HepG2 (cell line): ENCODE data around the gene ASTN2. TPM values are rescaled to one million over a fixed set of nuclear protein-coding genes. Genes with fewer than 3 reads are reported as not detected.

Experiments used
- ATAC-seq: fragments of 200-7000 bp; cut with Tn5 transposase; 3 replicates; pipeline ENCODE4 v1.9.1; 2020; ENCODE audit warnings: mild to moderate bottlenecking, moderate library complexity
- BruUV-seq: library from RNA; stranded (reverse); fragments of 400-500 nt; replicated peaks from 2 replicates; lab custom pipeline; 2021; lab: Mats Ljungman, UMichigan
- CTCF ChIA-PET: fragments of 300-600 bp; formaldehyde crosslinking; extraction: SDS; loops from one replicate; lab custom pipeline; 2021; ENCODE audit warnings: low total read pairs, inconsistent platforms, low intra/inter-chr PET ratio; lab: Yijun Ruan, JAX
- POLR2A ChIA-PET: fragments of 350-600 bp; sonication (Branson Sonifier 250); formaldehyde crosslinking; loops from one replicate; lab custom pipeline; 2020; ENCODE audit warnings: antibody characterized with exemption, inconsistent platforms; lab: Yijun Ruan, JAX
- DNase-seq: peaks from one replicate; pipeline ENCODE4 v3.0.0-alpha.2; 2015; ENCODE audit warnings: low spot score
- FAIRE-seq: peaks from 3 replicates; lab custom pipeline; 2011; peaks lifted over from hg19 to GRCh38; lab: Jason Lieb, UNC
- H2AFZ ChIP-seq: one replicate; pipeline ENCODE4 v1.6.1; 2011; ENCODE audit warnings: low read length, inconsistent platforms
- H3K27ac ChIP-seq: fragments of 300-600 bp; 3 replicates; pipeline ENCODE4 v1.8.0; 2011; ENCODE audit warnings: mixed run types, mild to moderate bottlenecking, mixed read lengths, low read length, inconsistent platforms; ENCODE audit not compliant: insufficient read depth; ENCODE audit errors: extremely low read length
- H3K27me3 ChIP-seq, 2 experiments: fragments of 200-600 bp in 1 of 2; 2 replicates in 1 of 2; 3 replicates in 1 of 2; pipeline versions ENCODE4 v1.6.0 to v1.8.0; 2011; ENCODE audit warnings: low read length in 2 of 2, mild to moderate bottlenecking in 2 of 2, moderate library complexity in 2 of 2, inconsistent platforms in 1 of 2; ENCODE audit not compliant: insufficient read depth in 2 of 2, control insufficient read depth in 1 of 2
- H3K36me3 ChIP-seq, 2 experiments: fragments of 200-600 bp in 1 of 2; replicated peaks in 1 of 2; 2 replicates in 1 of 2; 3 replicates in 1 of 2; pipeline versions ENCODE4 v1.5.1 to v1.8.0; 2011; ENCODE audit warnings: low read length in 2 of 2, inconsistent platforms in 1 of 2; ENCODE audit not compliant: insufficient read depth in 2 of 2, control insufficient read depth in 1 of 2
- H3K4me1 ChIP-seq: 2 replicates; pipeline ENCODE4 v1.5.1; 2012; ENCODE audit warnings: low read length, inconsistent platforms; ENCODE audit not compliant: insufficient read depth
- H3K4me2 ChIP-seq: 2 replicates; pipeline ENCODE4 v1.6.0; 2011; ENCODE audit warnings: low read depth, low read length, inconsistent platforms
- H3K4me3 ChIP-seq, 3 experiments: fragments of 200-600 bp in 1 of 3; sonication (generic), shearing (Covaris generic) in 1 of 3; replicated peaks in 1 of 3; 2 replicates each; pipeline ENCODE4 v1.5.1; 2011 to 2016; ENCODE audit warnings: low read length in 3 of 3, inconsistent platforms in 2 of 3, low read depth in 2 of 3, mild to moderate bottlenecking in 2 of 3, control low read depth in 1 of 3, mixed read lengths in 1 of 3; ENCODE audit not compliant: insufficient read depth in 1 of 3
- H3K79me2 ChIP-seq: one replicate; pipeline ENCODE4 v1.6.1; 2011; ENCODE audit warnings: low read length, inconsistent platforms; ENCODE audit not compliant: insufficient read depth
- H3K9ac ChIP-seq: 2 replicates; pipeline ENCODE4 v1.6.0; 2011; ENCODE audit warnings: mild to moderate bottlenecking, low read depth, low read length, inconsistent platforms; ENCODE audit not compliant: insufficient read depth
- H3K9me3 ChIP-seq: 2 replicates; pipeline ENCODE4 v1.5.1; 2012; ENCODE audit warnings: mild to moderate bottlenecking, low read length
- H4K20me1 ChIP-seq: 2 replicates; pipeline ENCODE4 v1.6.0; 2011; ENCODE audit warnings: inconsistent platforms, mild to moderate bottlenecking, low read length, moderate library complexity; ENCODE audit not compliant: insufficient read depth
- HOXA5 ChIP-seq: sonication (generic); formaldehyde crosslinking; IDR thresholded peaks from 2 replicates; pipeline ENCODE4 v1.4.0; 2020; ENCODE audit warnings: missing genetic modification reagents
- KLF9 ChIP-seq: IDR thresholded peaks from 2 replicates; pipeline ENCODE4 v1.6.1; 2016; ENCODE audit warnings: low read depth
- MED1 ChIP-seq: sonication (generic); formaldehyde crosslinking; IDR thresholded peaks from 2 replicates; pipeline ENCODE4 v1.4.0; 2020; ENCODE audit warnings: missing genetic modification reagents
- MTERF4 ChIP-seq: sonication (generic); formaldehyde crosslinking; IDR thresholded peaks from 2 replicates; pipeline ENCODE4 v1.8.0; 2023; ENCODE audit warnings: mild to moderate bottlenecking, missing genetic modification reagents
- RAD51 ChIP-seq: fragments of 450-650 bp; IDR thresholded peaks from 2 replicates; pipeline ENCODE4 v1.6.1; 2016; ENCODE audit warnings: borderline replicate concordance
- TOE1 ChIP-seq: sonication (generic); formaldehyde crosslinking; IDR thresholded peaks from 2 replicates; pipeline ENCODE4 v1.4.0; 2020; ENCODE audit warnings: mild to moderate bottlenecking, missing genetic modification reagents
- WGBS: methylation state at CpG from one replicate; pipeline ENCODE4 v1.1.6; 2017; ENCODE audit warnings: low lambda C conversion rate; 5-methylcytosine and 5-hydroxymethylcytosine counted together
- in situ Hi-C: cut with HindIII; loops from 2 replicates; pipeline ENCODE4 v1.10.0; 2017; ENCODE audit warnings: low pct_unique_long_range_greater_than_20kb; ENCODE audit not compliant: extremely low pct_ligation_motif_present
- intact Hi-C: fragments of 100-400 bp; cut with micrococcal nuclease; formaldehyde crosslinking; loops from one replicate; pipeline ENCODE4 v1.10.0; 2022; ENCODE audit not compliant: unreplicated experiment
- polyA plus RNA-seq, 8 experiments: library from polyadenylated mRNA; depleted of rRNA in 3 of 8; stranded (reverse) in 7 of 8; unstranded in 1 of 8; fragments of >200 nt; fragmentation: Illumina TruSeq in 4 of 8; extraction: Trizol in 4 of 8; gene quantifications; 2 replicates each; pipeline versions ENCODE4 v1.2.1 to v1.2.3, GENCODE V29; 2011 to 2016; ENCODE audit warnings: low read depth in 4 of 8, missing spikeins in 1 of 8, mixed read lengths in 1 of 8; ENCODE audit not compliant: insufficient read depth in 1 of 8
- total RNA-seq, 5 experiments: library from RNA; depleted of rRNA; stranded (reverse); fragments of >200 nt; fragmentation: Illumina TruSeq; extraction: Trizol; gene quantifications; 2 replicates each; pipeline ENCODE4 v1.2.3, GENCODE V29; 2016; ENCODE audit warnings: low read depth in 1 of 5
- TF ChIP-seq, protein P1 (sequence below): sonication (generic); formaldehyde crosslinking; IDR thresholded peaks from 2 replicates; pipeline ENCODE4 v1.4.0; 2020; ENCODE audit warnings: missing genetic modification reagents

Gene ASTN2
- total and polyA plus RNA-seq, 2 of the 13 experiments (the other 11 are each of a cell fraction or from before 2014, with no cell fraction given): 5.2 to 13.5 TPM

GRCh38 chr9:117284414-117284813 is 130.4 kb downstream of the ASTN2 start (continued):
- TF ChIP-seq MTERF4 (CRISPR knock-in tag): no peak
- TF ChIP-seq TOE1 (CRISPR knock-in tag): no peak
- TF ChIP-seq RAD51: no peak
- no peak for TF ChIP-seq KLF9 (CRISPR knock-in tag)
- TF ChIP-seq, protein P1, sequence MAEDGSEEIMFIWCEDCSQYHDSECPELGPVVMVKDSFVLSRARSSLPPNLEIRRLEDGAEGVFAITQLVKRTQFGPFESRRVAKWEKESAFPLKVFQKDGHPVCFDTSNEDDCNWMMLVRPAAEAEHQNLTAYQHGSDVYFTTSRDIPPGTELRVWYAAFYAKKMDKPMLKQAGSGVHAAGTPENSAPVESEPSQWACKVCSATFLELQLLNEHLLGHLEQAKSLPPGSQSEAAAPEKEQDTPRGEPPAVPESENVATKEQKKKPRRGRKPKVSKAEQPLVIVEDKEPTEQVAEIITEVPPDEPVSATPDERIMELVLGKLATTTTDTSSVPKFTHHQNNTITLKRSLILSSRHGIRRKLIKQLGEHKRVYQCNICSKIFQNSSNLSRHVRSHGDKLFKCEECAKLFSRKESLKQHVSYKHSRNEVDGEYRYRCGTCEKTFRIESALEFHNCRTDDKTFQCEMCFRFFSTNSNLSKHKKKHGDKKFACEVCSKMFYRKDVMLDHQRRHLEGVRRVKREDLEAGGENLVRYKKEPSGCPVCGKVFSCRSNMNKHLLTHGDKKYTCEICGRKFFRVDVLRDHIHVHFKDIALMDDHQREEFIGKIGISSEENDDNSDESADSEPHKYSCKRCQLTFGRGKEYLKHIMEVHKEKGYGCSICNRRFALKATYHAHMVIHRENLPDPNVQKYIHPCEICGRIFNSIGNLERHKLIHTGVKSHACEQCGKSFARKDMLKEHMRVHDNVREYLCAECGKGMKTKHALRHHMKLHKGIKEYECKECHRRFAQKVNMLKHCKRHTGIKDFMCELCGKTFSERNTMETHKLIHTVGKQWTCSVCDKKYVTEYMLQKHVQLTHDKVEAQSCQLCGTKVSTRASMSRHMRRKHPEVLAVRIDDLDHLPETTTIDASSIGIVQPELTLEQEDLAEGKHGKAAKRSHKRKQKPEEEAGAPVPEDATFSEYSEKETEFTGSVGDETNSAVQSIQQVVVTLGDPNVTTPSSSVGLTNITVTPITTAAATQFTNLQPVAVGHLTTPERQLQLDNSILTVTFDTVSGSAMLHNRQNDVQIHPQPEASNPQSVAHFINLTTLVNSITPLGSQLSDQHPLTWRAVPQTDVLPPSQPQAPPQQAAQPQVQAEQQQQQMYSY (CRISPR knock-in tag): no peak
- no peak for TF ChIP-seq HOXA5 (CRISPR knock-in tag)
- TF ChIP-seq, all 625 proteins: peak for 0

DNA sequence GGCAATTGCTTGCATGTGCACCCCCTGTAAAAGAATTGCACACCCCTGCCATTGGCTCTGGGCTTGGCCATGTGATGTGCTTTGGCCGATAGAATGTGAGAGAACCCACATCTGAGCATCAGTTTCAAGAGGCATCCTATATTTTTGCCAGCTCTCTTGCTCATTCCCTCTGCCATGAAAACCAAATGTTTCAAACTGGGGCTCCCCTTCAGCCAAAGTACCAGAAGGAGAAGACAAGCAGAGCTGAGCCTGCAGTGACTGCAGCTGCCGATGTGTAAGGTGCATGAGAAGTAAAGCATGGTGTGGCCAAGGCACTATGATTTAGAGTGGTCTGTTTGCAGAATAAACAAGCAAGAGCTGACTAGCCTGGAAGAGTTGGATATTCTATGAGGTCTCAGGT is 132.3 kb downstream of the ASTN2 start:
- in situ Hi-C loops (no loop called here), intact Hi-C loops (no loop called here)
- FAIRE-seq (no peak), DNase-seq (no peak), ATAC-seq (no peak)
- BruUV-seq: no TSS peak
- Histone ChIP-seq H3K9me3 (no peaks in the 10 kb centered on the region), H3K27ac (no peak overlapping the region), H2AFZ (no peak overlapping the region), H4K20me1 (no peaks in the 10 kb centered on the region), H3K4me1 (no peaks in the 10 kb centered on the region), H3K4me3 (no peak overlapping the region), H3K9ac (no peak overlapping the region), H3K27me3 (no peaks in the 10 kb centered on the region), H3K36me3 (no peaks in the 10 kb centered on the region), H3K4me2 (no peak overlapping the region), H3K79me2 (no peaks in the 10 kb centered on the region)
- 0% methylated on average over 2 of the region's 2 CpGs for WGBS
- CTCF ChIA-PET: no interaction called here
- TF ChIP-seq MED1 (CRISPR knock-in tag): no peak
- POLR2A ChIA-PET: no interaction called here
